HG02938 (cell line): ENCODE results near the gene TXNDC8.
"Not testable (repeated sequence)": the region's sequence is repeated elsewhere in the genome, so short reads cannot be mapped to it uniquely, and the experiment has no call there.

Experiments used
- ATAC-seq: cut with Tn5 transposase; IDR thresholded peaks from one replicate; pipeline ENCODE4 v1.9.1; 2021; ENCODE audit warnings: mild to moderate bottlenecking, moderate library complexity; ENCODE audit not compliant: unreplicated experiment

Gene TXNDC8

GRCh38 chr9:110337727-110338126, at the start of gene TXNDC8:
Gene TXNDC8, minus strand, starts transcription at chr9:110337863.
- ATAC-seq, result no peak

- no peak for ATAC-seq
Measured at GRCh38 chr9:110383491-110383890, 45.8 kb upstream of the TXNDC8 start.

- no peak for ATAC-seq
Measured at GRCh38 chr9:110382731-110383130, 45.1 kb upstream of the TXNDC8 start.

- ATAC-seq, result no peak
Measured at GRCh38 chr9:110371411-110372007, 33.8 kb upstream of the TXNDC8 start.

- no peak for ATAC-seq
Measured at GRCh38 chr9:110370315-110370714, 32.7 kb upstream of the TXNDC8 start.

- no peak for ATAC-seq
Measured at GRCh38 chr9:110364451-110364850, 26.8 kb upstream of the TXNDC8 start.

GRCh38 chr9:110358992-110359391, 21.3 kb upstream of the TXNDC8 start:
- not testable (repeated sequence) for ATAC-seq

- ATAC-seq, result no peak
Measured at GRCh38 chr9:110357505-110357904, 19.8 kb upstream of the TXNDC8 start.

GRCh38 chr9:110356639-110357395, 19.2 kb upstream of the TXNDC8 start:
- ATAC-seq, result no peak

GRCh38 chr9:110355911-110356310, 18.2 kb upstream of the TXNDC8 start:
- ATAC-seq, result no peak

- ATAC-seq, result no peak
Measured at GRCh38 chr9:110351009-110351467, 13.4 kb upstream of the TXNDC8 start.

- no peak for ATAC-seq
Measured at GRCh38 chr9:110346325-110346724, 8.7 kb upstream of the TXNDC8 start.

- no peak for ATAC-seq
Measured at GRCh38 chr9:110344821-110345220, 7.2 kb upstream of the TXNDC8 start.

GRCh38 chr9:110343551-110343950, 5.9 kb upstream of the TXNDC8 start:
- no peak for ATAC-seq

GRCh38 chr9:110340306-110340705, 2.6 kb upstream of the TXNDC8 start:
- no peak for ATAC-seq

GRCh38 chr9:110338143-110338542, 480 bp upstream of the TXNDC8 start:
- ATAC-seq, result no peak

- ATAC-seq, result no peak
Measured at GRCh38 chr9:110336363-110336762, 1.3 kb downstream of the TXNDC8 start.

GRCh38 chr9:110334871-110335270, 2.8 kb downstream of the TXNDC8 start:
- no peak for ATAC-seq

- peak; percentile 92 for ATAC-seq
Measured at GRCh38 chr9:110334183-110334582, 3.5 kb downstream of the TXNDC8 start.

GRCh38 chr9:110332766-110333165, 4.9 kb downstream of the TXNDC8 start:
- ATAC-seq, result no peak

GRCh38 chr9:110330484-110331105, 7.1 kb downstream of the TXNDC8 start:
- ATAC-seq, result no peak

- no peak for ATAC-seq
Measured at GRCh38 chr9:110329639-110330230, 7.9 kb downstream of the TXNDC8 start.
